Kidney (tissue), 14 donors: ENCODE measurements around the gene RABEP2. TPM values are rescaled to one million over a fixed set of nuclear protein-coding genes. Genes with fewer than 3 reads are reported as not detected.

ENCODE experiments used
- DNase-seq, 5 donors: peaks; one replicate each; pipeline ENCODE4 v3.0.0-alpha.2; 2013 to 2020
- FAIRE-seq: peaks from 2 replicates; lab custom pipeline; 2012; peaks lifted over from hg19 to GRCh38; lab: Jason Lieb, UNC
- H3K27ac ChIP-seq, 2 donors: one replicate each; pipeline ENCODE4 v1.7.0; 2013; ENCODE audit warnings: low read depth in 2 of 2, low read length in 2 of 2, inconsistent platforms in 1 of 2
- H3K27me3 ChIP-seq: one replicate; pipeline ENCODE4 v1.7.1; 2013; ENCODE audit warnings: low read length, inconsistent platforms; ENCODE audit not compliant: control insufficient read depth, insufficient read depth
- H3K36me3 ChIP-seq, 3 donors: one replicate each; pipeline versions ENCODE4 v1.7.0 to v1.7.1; 2013; ENCODE audit warnings: low read length in 3 of 3, control low read depth in 1 of 3, inconsistent platforms in 1 of 3; ENCODE audit not compliant: insufficient read depth in 3 of 3, control insufficient read depth in 2 of 3
- H3K4me1 ChIP-seq, 3 donors: one replicate each; pipeline versions ENCODE4 v1.7.0 to v1.7.1; 2013; ENCODE audit warnings: low read length in 3 of 3, inconsistent platforms in 1 of 3, low read depth in 1 of 3; ENCODE audit not compliant: control insufficient read depth in 2 of 3, insufficient read depth in 2 of 3
- H3K4me3 ChIP-seq, 3 donors: one replicate each; pipeline versions ENCODE4 v1.7.0 to v1.8.1; 2013; ENCODE audit warnings: low read length in 3 of 3, control low read depth in 1 of 3, inconsistent platforms in 1 of 3
- H3K9ac ChIP-seq, 3 donors: one replicate each; pipeline versions ENCODE4 v1.7.0 to v1.7.1; 2013; ENCODE audit warnings: low read length in 3 of 3, control low read depth in 1 of 3, inconsistent platforms in 1 of 3
- H3K9me3 ChIP-seq, 3 donors: one replicate each; pipeline versions ENCODE4 v1.7.0 to v1.7.1; 2013; ENCODE audit warnings: low read length in 3 of 3, control low read depth in 1 of 3, inconsistent platforms in 1 of 3; ENCODE audit not compliant: control insufficient read depth in 2 of 3, insufficient read depth in 1 of 3
- intact Hi-C: fragments of 100-400 bp; cut with DNase I; formaldehyde crosslinking; loops from one replicate; pipeline ENCODE4 v1.11.1; 2022
- polyA plus RNA-seq: library from polyadenylated mRNA; stranded (reverse); fragments of 350-450 nt; fragmentation: Illumina TruSeq; extraction: RNeasy Lipid Tissue Mini Kit (QIAGEN cat#74804); gene quantifications from one replicate; pipeline ENCODE4 v1.2.3, GENCODE V29; 2014; ENCODE audit warnings: low read depth, low replicate concordance; ENCODE audit not compliant: insufficient read depth
- total RNA-seq: library from RNA; stranded (reverse); fragmentation: NEBNext Ultra II Directional; extraction: Animal tissue kit (Norgen Biotek cat#: 25700); gene quantifications from one replicate; pipeline ENCODE4 v1.2.1, GENCODE V29; 2021
- TF ChIP-seq, protein P1 (sequence below): IDR thresholded peaks from 3 replicates; pipeline ENCODE4 v1.5.1; 2012; ENCODE audit warnings: mild to moderate bottlenecking, moderate library complexity, borderline replicate concordance; ENCODE audit not compliant: insufficient read depth; ENCODE audit errors: extremely low read depth
- donor health status: control.
- donor health status: control.
- donor health status: control.
- donor health status: control.
- donor health status: control.
- donor health status: DM: yes; HTN: yes; CAD: no.
- donor health status: Normal renal cell carcinoma (clear cell type).

RABEP2 gene
- total and polyA plus RNA-seq, 2 donors from 2014 or later = 21.0 to 30.1 TPM

DNA sequence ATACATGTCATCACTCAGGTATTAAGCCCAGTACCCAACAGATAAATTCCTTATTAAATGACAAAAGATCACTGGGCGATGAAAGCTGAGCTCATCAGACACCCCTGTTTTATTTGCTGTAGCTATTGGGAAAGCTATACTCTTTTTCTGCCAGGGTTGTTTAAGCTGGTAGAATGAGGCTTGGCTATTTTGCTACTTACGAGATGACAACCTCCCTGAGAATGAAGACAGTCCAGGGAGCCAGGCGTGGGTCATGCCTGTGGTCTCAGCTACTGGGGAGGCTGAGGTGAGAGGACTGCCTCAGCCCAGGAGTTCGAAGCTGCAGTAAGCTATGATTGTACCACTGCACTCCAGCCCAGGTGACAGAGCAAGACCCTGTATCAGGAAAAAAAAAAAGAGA lies 65.7 kb downstream of the RABEP2 start:
- Histone ChIP-seq H3K9ac (no peak overlapping the region), H3K4me3 (no peak overlapping the region), H3K36me3 (no peaks in the 10 kb centered on the region), H3K4me1 (peaks cover 0 to 4% (median 0%) of the 10 kb centered on the region in 3 donors), H3K27me3 (no peaks in the 10 kb centered on the region), H3K27ac (no peak overlapping the region), H3K9me3 (no peaks in the 10 kb centered on the region)
- FAIRE-seq (no peak), DNase-seq (no peak)
- TF ChIP-seq, protein P1, sequence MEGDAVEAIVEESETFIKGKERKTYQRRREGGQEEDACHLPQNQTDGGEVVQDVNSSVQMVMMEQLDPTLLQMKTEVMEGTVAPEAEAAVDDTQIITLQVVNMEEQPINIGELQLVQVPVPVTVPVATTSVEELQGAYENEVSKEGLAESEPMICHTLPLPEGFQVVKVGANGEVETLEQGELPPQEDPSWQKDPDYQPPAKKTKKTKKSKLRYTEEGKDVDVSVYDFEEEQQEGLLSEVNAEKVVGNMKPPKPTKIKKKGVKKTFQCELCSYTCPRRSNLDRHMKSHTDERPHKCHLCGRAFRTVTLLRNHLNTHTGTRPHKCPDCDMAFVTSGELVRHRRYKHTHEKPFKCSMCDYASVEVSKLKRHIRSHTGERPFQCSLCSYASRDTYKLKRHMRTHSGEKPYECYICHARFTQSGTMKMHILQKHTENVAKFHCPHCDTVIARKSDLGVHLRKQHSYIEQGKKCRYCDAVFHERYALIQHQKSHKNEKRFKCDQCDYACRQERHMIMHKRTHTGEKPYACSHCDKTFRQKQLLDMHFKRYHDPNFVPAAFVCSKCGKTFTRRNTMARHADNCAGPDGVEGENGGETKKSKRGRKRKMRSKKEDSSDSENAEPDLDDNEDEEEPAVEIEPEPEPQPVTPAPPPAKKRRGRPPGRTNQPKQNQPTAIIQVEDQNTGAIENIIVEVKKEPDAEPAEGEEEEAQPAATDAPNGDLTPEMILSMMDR = no peak
- intact Hi-C loops = no loop called here

DNA sequence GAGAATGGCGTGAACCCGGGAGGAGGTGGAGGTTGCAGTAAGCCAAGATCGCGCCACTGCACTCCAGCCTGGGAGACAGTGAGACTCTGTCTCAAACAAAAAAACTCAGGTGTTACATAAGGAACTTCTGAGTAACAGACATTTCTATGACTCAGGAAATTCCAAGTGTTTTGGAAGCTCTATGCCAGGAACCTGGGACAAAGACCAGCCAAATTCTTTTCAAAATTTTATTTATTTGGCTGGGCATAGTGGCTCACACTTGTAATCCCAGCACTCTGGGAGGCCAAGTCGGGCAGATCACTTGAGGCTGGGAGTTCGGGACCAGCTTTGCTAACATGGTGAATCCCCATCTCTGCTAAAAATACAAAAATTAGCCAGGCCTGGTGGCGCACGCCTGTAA lies 66.6 kb downstream of the RABEP2 start:
- no peak for DNase-seq
- intact Hi-C loops = no loop called here
- Histone ChIP-seq H3K27ac (no peak overlapping the region), H3K27me3 (no peaks in the 10 kb centered on the region), H3K4me1 (no peaks in the 10 kb centered on the region), H3K4me3 (no peak overlapping the region), H3K9ac (no peak overlapping the region), H3K36me3 (no peaks in the 10 kb centered on the region), H3K9me3 (no peaks in the 10 kb centered on the region)
- no peak for FAIRE-seq
- TF ChIP-seq, protein P1 = no peak

Other genes starting within 250 kb of the RABEP2 start
- gene EIF3C, start 213.8 kb downstream of the RABEP2 start, total RNA-seq = 424 TPM
- 542 TPM for gene EIF3C, start 213.8 kb downstream of the RABEP2 start, polyA plus RNA-seq
- 3.5 TPM for gene NPIPB9, start 173.5 kb downstream of the RABEP2 start, total RNA-seq
- 0.37 TPM for gene NPIPB9, start 173.5 kb downstream of the RABEP2 start, polyA plus RNA-seq
- 102 TPM for gene ATXN2L, start 102.2 kb downstream of the RABEP2 start, total RNA-seq
- 43.2 TPM for gene ATXN2L, start 102.2 kb downstream of the RABEP2 start, polyA plus RNA-seq
- 146 TPM for gene TUFM, start 78.9 kb downstream of the RABEP2 start, total RNA-seq
- 443 TPM for gene TUFM, start 78.9 kb downstream of the RABEP2 start, polyA plus RNA-seq
- gene SH2B1, start 61.4 kb downstream of the RABEP2 start, total RNA-seq = 64.4 TPM
- 44.8 TPM for gene SH2B1, start 61.4 kb downstream of the RABEP2 start, polyA plus RNA-seq
- gene ATP2A1, start 46.8 kb downstream of the RABEP2 start, total RNA-seq = 0.25 TPM
- gene ATP2A1, start 46.8 kb downstream of the RABEP2 start, polyA plus RNA-seq = 0.47 TPM
- 2.6 TPM for gene CD19, start 6.7 kb upstream of the RABEP2 start, total RNA-seq
- 0.47 TPM for gene CD19, start 6.7 kb upstream of the RABEP2 start, polyA plus RNA-seq
- gene NFATC2IP, start 25.7 kb upstream of the RABEP2 start, total RNA-seq = 31.0 TPM
- gene NFATC2IP, start 25.7 kb upstream of the RABEP2 start, polyA plus RNA-seq = 8.9 TPM
- 38.4 TPM for gene SPNS1, start 49.5 kb upstream of the RABEP2 start, total RNA-seq
- gene SPNS1, start 49.5 kb upstream of the RABEP2 start, polyA plus RNA-seq = 34.5 TPM
- 12.5 TPM for gene LAT, start 59.8 kb upstream of the RABEP2 start, total RNA-seq
- 8.3 TPM for gene LAT, start 59.8 kb upstream of the RABEP2 start, polyA plus RNA-seq